Stimulated activated CD4-positive, alpha-beta T cell treated with anti-CD3 and anti-CD28 coated beads, Interleukin-15, amount 100 ng/mL, for 24 hours (primary cell): Measurements from ENCODE around the gene CGGBP1.
"Not testable (repeated sequence)": the region's sequence is repeated elsewhere in the genome, so short reads cannot be mapped to it uniquely, and the experiment has no call there.

ENCODE experiments used
- DNase-seq: peaks from one replicate; pipeline ENCODE4 v3.0.0-alpha.2; 2020

The CGGBP1 gene

GRCh38 chr3:88033808-88034207 is 25.0 kb downstream of the CGGBP1 start:
- DNase-seq: no peak

DNA sequence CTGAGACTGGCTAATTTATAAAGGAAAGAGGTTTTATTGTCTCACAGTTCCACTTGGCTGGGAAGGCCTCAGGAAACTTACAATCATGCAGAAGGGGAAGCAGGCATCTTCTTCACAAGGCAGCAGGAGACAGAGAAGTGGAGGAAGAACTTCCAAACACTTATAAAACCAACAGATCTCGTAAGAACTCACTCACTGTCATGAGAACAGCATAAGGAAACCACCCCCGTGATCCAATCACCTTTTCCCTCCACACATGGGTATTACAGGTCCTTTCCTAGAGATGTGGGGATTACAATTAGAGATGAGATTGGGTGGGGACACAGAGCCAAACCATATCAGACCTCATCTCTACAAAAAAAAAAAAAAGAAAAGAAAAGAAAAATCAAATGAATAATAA is 25.7 kb downstream of the CGGBP1 start:
- DNase-seq: no peak

DNA sequence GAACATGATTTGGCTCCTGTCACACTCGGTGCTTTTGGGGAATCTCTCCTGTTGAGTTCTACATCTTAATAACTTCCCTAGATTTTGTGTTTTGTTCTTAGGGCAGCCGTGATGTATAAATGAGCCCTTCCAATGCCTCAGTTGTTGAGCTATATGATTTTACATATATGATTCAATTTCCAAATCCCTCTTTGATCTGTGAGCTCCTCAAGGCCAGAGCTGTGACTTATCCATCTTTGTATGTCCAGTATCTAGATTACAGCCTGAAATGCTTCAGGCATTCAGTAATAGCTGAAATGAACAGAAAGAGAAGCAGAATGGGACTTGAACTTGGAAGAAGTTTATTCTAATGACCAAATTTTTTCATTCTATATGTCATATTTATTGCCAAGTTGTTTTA is 26.6 kb downstream of the CGGBP1 start:
- no peak for DNase-seq

DNA sequence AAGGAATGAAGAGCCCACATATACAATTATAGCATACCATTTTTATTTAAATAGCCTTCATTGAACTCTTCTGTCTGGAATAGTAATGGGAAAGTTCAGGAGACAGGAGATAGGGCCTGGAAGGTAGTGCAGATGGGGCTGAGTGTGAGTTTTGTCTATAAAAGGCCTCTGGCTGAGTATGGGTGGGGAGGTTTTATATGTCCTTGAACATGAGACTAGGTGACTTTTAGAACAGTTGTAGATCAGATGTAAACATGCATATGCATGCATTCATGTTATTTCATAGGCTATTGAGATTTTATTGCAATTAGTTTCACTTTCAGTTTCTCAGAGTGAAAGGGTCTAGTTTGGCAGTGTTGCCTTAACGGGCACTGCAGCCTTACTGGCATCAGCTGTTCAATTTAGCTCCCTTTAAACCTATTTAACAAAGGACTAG is 27.1 kb downstream of the CGGBP1 start:
- DNase-seq: no peak

- no peak for DNase-seq
These were observed 28.6 kb downstream of the CGGBP1 start for GRCh38 chr3:88030210-88030609.

- DNase-seq: no peak
These were observed 29.9 kb downstream of the CGGBP1 start for GRCh38 chr3:88028876-88029275.

- no peak for DNase-seq
These were observed 33.7 kb downstream of the CGGBP1 start for GRCh38 chr3:88025001-88025552.

DNA sequence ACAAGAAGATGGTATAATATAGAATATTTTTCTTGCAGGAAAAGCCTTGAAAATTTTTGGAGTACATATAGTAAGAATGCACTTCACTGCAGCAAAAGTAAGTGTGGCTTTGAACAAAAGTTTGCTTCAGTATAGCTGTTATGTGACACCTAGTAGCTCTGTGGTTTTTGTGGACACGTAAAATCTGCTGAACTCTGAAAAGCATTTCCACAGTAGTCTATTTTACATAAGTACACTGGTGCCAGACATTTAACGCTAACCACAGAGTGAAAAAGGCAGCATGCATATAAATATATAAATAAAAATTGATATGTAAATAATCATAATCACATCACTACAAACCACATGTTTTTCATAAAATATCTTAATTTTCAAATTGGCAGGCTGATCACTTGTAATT is 39.8 kb downstream of the CGGBP1 start:
- DNase-seq: no peak

GRCh38 chr3:88015656-88016055 is 43.1 kb downstream of the CGGBP1 start:
- not testable (repeated sequence) for DNase-seq

- no peak for DNase-seq
These were observed 45.2 kb downstream of the CGGBP1 start for GRCh38 chr3:88013592-88013991.

DNA sequence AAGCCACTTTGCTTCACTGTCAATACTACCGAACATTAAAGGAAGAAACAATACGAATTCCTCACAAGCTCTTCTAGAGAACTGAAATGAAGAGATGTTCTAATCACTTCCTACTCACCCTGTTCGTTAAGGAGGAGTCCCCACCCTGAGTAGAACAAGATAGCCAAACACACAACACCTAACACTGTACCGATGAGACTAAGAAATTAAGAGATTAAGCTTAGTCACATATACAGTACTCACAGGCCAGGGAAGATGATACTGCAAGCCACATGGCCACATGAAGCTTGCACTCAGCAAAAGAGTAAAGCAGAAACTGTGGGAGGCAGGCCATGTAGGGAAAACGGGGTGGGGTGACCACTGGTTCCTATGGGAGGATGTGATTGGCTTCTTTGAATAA is 48.0 kb downstream of the CGGBP1 start:
- no peak for DNase-seq

DNA sequence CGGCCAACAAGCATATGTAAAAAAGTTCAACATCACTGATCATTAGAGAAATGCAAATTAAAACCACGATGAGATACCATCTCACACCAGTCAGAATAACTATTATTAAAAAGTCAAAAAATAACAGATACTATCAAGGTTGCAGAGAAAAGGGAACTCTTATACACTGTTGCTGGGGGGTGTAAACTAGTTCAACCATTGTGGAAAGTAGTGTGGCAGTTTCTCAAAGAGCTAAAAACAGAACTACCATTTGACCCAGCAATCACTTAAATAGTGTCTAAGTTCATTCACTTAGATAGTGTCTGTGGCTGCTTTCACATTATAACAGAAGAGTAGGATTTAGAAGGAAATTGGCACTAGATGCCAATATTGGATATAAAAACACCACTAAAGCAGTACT is 49.7 kb downstream of the CGGBP1 start:
- no peak for DNase-seq

GRCh38 chr3:88005066-88005465 is 53.7 kb downstream of the CGGBP1 start:
- no peak for DNase-seq

- DNase-seq: no peak
These were observed 55.6 kb downstream of the CGGBP1 start for GRCh38 chr3:88003115-88003755.

GRCh38 chr3:88002448-88002847 is 56.4 kb downstream of the CGGBP1 start:
- no peak for DNase-seq
